K562 treated with DMSO at 1 percent for 12 hours (cell line): ENCODE results near the gene HNF4A. TPM values are rescaled to one million over a fixed set of nuclear protein-coding genes. Genes with fewer than 3 reads are reported as not detected.

Source experiments
- total RNA-seq: library from RNA; unstranded; fragments of 300-600 nt; gene quantifications from 2 replicates; pipeline ENCODE4 v1.2.3, GENCODE V29; 2022; ENCODE audit not compliant: insufficient read depth

The HNF4A gene
- 0.48 TPM in 1 of 2 replicates, not detected in the other for total RNA-seq

GRCh38 chr20:44355498-44356352, at the start of gene HNF4A:
Gene HNF4A, plus strand, starts transcription at chr20:44355699. Its CDS starts 106 bp downstream, at chr20:44355805.

GRCh38 chr20:44310664-44311639, 44.5 kb upstream of the HNF4A start, which contains the start of gene FITM2:
Gene FITM2, minus strand, starts transcription at chr20:44311202. Its CDS starts 54 bp downstream, at chr20:44311148.

GRCh38 chr20:44336725-44337380, 18.6 kb upstream of the HNF4A start, which contains the start of gene R3HDML:
Gene R3HDML, plus strand, starts transcription at chr20:44337043. Its CDS starts 115 bp downstream, at chr20:44337158.

GRCh38 chr20:44475694-44476560, 120.4 kb downstream of the HNF4A start, which contains the start of gene TTPAL:
Gene TTPAL, plus strand, starts transcription at chr20:44475874. Its CDS starts 4,126 bp downstream, at chr20:44480000.

Other genes starting within 250 kb of the HNF4A start
- not detected in 2 replicates for gene JPH2, start 168.5 kb upstream of the HNF4A start, total RNA-seq
- gene OSER1, start 144.9 kb upstream of the HNF4A start, total RNA-seq = 22.2 and 30.6 TPM in 2 replicates
- 1.4 and 1.6 TPM in 2 replicates for gene GDAP1L1, start 108.4 kb upstream of the HNF4A start, total RNA-seq
- gene FITM2, start 44.5 kb upstream of the HNF4A start, total RNA-seq = 2.0 and 4.4 TPM in 2 replicates
- not detected in 2 replicates for gene R3HDML, start 18.7 kb upstream of the HNF4A start, total RNA-seq
- gene TTPAL, start 120.2 kb downstream of the HNF4A start, total RNA-seq = 1.7 and 7.0 TPM in 2 replicates
- 39.7 and 72.9 TPM in 2 replicates for gene SERINC3, start 166.4 kb downstream of the HNF4A start, total RNA-seq
- 14.8 and 14.9 TPM in 2 replicates for gene PKIG, start 226.9 kb downstream of the HNF4A start, total RNA-seq